ENCODE measurements around the gene RHOB.

The RHOB gene

DNA sequence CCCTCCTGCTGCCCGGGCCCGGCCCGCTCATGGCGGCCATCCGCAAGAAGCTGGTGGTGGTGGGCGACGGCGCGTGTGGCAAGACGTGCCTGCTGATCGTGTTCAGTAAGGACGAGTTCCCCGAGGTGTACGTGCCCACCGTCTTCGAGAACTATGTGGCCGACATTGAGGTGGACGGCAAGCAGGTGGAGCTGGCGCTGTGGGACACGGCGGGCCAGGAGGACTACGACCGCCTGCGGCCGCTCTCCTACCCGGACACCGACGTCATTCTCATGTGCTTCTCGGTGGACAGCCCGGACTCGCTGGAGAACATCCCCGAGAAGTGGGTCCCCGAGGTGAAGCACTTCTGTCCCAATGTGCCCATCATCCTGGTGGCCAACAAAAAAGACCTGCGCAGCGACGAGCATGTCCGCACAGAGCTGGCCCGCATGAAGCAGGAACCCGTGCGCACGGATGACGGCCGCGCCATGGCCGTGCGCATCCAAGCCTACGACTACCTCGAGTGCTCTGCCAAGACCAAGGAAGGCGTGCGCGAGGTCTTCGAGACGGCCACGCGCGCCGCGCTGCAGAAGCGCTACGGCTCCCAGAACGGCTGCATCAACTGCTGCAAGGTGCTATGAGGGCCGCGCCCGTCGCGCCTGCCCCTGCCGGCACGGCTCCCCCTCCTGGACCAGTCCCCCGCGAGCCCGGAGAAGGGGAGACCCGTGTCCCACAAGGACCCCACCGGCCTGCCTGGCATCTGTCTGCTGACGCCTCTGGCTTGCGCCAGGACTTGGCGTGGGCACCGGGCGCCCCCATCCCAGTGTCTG is 767 bp downstream of the RHOB start:
- in situ Hi-C loops (cut with HindIII; ENCODE audit: low pct_ligation_motif_present, low sequenced_read_pairs): no loop called here
- Histone ChIP-seq H3K27me3 (replicated peaks) (no peaks in the 10 kb centered on the region), H3K36me3 (replicated peaks) (peaks cover 18% of the 10 kb centered on the region), H3K27ac (peak overlapping the region; percentile 94), H3K4me3 (ENCODE audit: low read depth, low read length) (peak overlapping the region; percentile 98)
- DNase-seq: peak; percentile 20
- TF ChIP-seq, protein P1, sequence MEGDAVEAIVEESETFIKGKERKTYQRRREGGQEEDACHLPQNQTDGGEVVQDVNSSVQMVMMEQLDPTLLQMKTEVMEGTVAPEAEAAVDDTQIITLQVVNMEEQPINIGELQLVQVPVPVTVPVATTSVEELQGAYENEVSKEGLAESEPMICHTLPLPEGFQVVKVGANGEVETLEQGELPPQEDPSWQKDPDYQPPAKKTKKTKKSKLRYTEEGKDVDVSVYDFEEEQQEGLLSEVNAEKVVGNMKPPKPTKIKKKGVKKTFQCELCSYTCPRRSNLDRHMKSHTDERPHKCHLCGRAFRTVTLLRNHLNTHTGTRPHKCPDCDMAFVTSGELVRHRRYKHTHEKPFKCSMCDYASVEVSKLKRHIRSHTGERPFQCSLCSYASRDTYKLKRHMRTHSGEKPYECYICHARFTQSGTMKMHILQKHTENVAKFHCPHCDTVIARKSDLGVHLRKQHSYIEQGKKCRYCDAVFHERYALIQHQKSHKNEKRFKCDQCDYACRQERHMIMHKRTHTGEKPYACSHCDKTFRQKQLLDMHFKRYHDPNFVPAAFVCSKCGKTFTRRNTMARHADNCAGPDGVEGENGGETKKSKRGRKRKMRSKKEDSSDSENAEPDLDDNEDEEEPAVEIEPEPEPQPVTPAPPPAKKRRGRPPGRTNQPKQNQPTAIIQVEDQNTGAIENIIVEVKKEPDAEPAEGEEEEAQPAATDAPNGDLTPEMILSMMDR (IDR thresholded peaks at IDR 0.05; ENCODE audit: low read depth, low read length, missing control alignments): no peak

DNA sequence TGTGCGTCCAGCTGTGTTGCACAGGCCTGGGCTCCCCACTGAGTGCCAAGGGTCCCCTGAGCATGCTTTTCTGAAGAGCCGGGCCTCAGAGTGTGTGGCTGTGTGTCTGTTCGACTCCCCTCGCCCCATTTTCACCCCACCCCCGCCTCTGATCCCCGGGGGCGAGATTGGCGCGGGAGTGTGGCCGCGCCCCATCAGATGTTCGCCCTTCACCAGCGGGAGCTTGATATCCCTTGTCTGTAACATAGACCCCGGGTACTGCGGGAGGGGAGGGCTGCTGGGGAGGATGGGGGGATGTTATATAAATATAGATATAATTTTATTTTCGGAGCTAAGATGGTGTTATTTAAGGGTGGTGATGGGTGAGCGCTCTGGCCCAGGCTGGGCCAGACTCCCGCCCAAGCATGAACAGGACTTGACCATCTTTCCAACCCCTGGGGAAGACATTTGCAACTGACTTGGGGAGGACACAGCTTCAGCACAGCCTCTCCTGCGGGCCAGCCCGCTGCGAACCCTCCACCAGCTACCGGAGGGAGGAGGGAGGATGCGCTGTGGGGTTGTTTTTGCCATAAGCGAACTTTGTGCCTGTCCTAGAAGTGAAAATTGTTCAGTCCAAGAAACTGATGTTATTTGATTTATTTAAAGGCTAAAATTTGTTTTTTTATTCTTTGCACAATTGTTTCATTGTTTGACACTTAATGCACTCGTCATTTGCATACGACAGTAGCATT is 1.5 kb downstream of the RHOB start:
- TF ChIP-seq, protein P1 (IDR thresholded peaks at IDR 0.05; ENCODE audit: low read depth, low read length, missing control alignments): no peak
- no peak for DNase-seq
- Histone ChIP-seq H3K36me3 (replicated peaks) (peaks cover 18% of the 10 kb centered on the region), H3K27ac (peak overlapping the region; percentile 94), H3K4me3 (ENCODE audit: low read depth, low read length) (peak overlapping the region; percentile 98), H3K27me3 (replicated peaks) (no peaks in the 10 kb centered on the region)
- in situ Hi-C loops (cut with HindIII; ENCODE audit: low pct_ligation_motif_present, low sequenced_read_pairs): no loop called here

DNA sequence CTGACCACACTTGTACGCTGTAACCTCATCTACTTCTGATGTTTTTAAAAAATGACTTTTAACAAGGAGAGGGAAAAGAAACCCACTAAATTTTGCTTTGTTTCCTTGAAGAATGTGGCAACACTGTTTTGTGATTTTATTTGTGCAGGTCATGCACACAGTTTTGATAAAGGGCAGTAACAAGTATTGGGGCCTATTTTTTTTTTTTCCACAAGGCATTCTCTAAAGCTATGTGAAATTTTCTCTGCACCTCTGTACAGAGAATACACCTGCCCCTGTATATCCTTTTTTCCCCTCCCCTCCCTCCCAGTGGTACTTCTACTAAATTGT is 2.1 kb downstream of the RHOB start:
- Histone ChIP-seq H3K27ac (peak overlapping the region; percentile 32), H3K36me3 (replicated peaks) (peaks cover 18% of the 10 kb centered on the region), H3K4me3 (ENCODE audit: low read depth, low read length) (peak overlapping the region; percentile 98), H3K27me3 (replicated peaks) (no peaks in the 10 kb centered on the region)
- TF ChIP-seq, protein P1 (IDR thresholded peaks at IDR 0.05; ENCODE audit: low read depth, low read length, missing control alignments): no peak
- in situ Hi-C loops (cut with HindIII; ENCODE audit: low pct_ligation_motif_present, low sequenced_read_pairs): no loop called here
- DNase-seq: no peak

DNA sequence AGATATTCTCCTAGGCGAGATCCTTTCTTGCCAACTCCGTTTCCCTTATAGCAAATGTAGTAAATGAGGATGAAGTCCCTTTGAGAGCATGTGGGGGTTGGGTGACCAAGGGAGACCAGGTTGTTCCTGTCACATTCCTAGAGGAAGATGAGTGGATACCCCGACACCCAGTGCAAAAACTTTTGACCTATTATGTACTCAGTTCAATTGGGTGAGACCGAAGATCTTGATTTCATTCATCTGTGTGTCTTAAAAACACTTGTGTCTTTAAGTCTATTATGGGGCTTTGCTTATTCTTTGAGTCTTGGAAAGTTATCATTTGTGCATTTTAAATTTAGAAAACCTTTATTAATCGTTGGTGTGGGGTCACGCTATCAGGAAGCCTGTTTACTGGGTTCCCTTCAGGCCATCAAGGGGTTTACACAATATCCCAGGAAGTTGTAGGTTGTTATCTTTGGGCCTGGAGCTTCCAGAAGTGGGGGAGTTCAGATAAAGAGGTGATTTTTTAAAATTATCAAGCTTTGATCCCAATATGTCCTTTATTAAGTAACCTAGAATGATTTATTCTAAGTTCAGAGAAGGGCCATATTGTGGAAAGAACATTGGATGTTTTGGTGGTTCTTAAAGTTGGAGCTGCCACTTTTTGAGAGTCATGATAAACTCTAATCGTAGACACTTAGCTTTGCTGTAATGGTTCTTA is 2.8 kb downstream of the RHOB start:
- peaks cover 18% of the 10 kb centered on the region for H3K36me3 ChIP-seq (replicated peaks)
- peak overlapping the region; percentile 98 for H3K4me3 ChIP-seq (ENCODE audit: low read depth, low read length)
- TF ChIP-seq, protein P1 (IDR thresholded peaks at IDR 0.05; ENCODE audit: low read depth, low read length, missing control alignments): peak; percentile 13
- H3K27ac ChIP-seq: peak overlapping the region; percentile 68
- no peak for DNase-seq
- H3K27me3 ChIP-seq (replicated peaks): no peaks in the 10 kb centered on the region
- in situ Hi-C loops (cut with HindIII; ENCODE audit: low pct_ligation_motif_present, low sequenced_read_pairs): no loop called here

DNA sequence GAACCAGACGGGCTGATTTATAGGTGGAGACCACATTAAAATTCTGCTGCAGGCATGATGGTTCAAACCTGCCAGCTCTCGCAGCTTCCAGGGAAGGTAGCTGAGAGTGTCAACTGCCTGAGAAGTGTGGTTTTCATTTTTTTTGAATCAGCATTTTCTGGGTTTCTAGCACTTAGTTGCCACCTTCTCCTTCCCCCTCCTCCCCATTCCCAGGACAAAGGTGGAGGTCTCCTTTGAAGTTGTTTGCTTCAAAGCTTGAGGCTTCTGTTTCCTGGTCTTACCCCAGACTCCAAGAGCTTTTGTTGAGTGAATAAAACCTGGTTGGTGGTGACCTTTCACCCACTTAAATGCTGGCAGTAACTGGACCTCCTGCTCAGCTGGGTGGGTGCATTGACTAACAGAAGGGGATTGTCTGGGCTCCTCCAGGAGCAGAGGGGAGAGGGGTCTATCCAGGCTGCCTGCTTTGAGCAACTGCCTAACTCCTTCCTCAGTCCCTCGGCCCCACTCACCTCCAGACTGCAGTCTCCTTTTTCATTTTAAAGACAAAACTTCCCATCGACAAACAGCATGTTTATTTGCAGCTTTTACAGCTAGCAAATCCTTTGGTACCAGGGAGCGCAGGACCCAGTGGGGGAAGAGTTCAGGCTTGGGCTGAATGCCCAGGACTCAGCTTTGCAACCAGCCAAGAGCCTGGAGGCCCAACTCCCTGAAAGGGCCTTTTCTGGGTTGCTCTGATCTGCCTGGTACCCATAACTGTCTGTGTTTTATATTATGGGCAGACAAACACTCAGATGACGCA is 3.5 kb downstream of the RHOB start:
- TF ChIP-seq, protein P1 (IDR thresholded peaks at IDR 0.05; ENCODE audit: low read depth, low read length, missing control alignments): no peak
- no peaks in the 10 kb centered on the region for H3K27me3 ChIP-seq (replicated peaks)
- peaks cover 18% of the 10 kb centered on the region for H3K36me3 ChIP-seq (replicated peaks)
- peak overlapping the region; percentile 98 for H3K4me3 ChIP-seq (ENCODE audit: low read depth, low read length)
- H3K27ac ChIP-seq: peak overlapping the region; percentile 68
- in situ Hi-C loops (cut with HindIII; ENCODE audit: low pct_ligation_motif_present, low sequenced_read_pairs): no loop called here
- peak; percentile 78 for DNase-seq

All from brain microvascular endothelial cell (primary cell).